Urothelium cell line (cell line): Measurements from ENCODE around the gene SLC37A1.
"Not testable (repeated sequence)": the region's sequence is repeated elsewhere in the genome, so short reads cannot be mapped to it uniquely, and the experiment has no call there.

Experiments used
- DNase-seq: peaks from one replicate; pipeline ENCODE4 v3.0.0; 2011; ENCODE audit warnings: low spot score, mixed read lengths
- FAIRE-seq: peaks from 2 replicates; lab custom pipeline; 2011; peaks lifted over from hg19 to GRCh38; lab: Jason Lieb, UNC

SLC37A1 gene

GRCh38 chr21:42513151-42513984 lies at the start of gene SLC37A1:
Gene SLC37A1 (plus strand): TSS chr21:42513852. CDS start chr21:42518455, 4,603 bp downstream.
- FAIRE-seq (no peak), DNase-seq (peak; percentile 32)

DNA sequence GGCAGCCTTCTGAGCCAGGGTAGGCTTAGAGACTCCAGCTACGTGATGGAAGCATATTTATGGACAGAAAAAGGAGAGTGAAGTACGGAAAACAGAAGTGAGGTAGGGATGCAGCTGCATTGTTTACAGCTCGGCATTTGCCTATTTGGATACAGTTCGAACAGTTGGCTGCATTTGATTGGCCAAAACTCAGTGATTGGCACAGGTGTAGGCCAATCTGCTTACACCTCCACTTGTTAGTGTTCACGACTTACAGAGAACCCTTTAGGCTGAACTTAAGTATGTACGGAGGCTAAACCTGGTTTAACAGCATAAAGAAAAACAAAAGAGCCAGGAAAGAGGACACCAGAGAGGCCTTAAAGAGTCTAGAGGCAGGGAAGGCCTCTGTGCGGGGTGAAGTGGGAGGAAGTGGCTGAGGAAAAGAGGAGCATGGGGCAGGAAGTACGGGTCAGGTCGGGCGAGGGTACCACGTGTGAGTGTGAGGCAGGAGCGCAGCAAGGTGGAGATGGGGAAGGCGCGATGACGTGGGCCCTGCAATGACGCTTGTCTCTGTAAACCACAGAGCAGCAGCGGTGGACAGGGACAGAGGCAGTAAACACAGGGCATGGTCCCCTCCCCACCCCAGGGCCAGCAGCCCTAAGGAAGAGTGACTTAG lies 49.7 kb upstream of the SLC37A1 start:
- FAIRE-seq (no peak), DNase-seq (no peak)

DNA sequence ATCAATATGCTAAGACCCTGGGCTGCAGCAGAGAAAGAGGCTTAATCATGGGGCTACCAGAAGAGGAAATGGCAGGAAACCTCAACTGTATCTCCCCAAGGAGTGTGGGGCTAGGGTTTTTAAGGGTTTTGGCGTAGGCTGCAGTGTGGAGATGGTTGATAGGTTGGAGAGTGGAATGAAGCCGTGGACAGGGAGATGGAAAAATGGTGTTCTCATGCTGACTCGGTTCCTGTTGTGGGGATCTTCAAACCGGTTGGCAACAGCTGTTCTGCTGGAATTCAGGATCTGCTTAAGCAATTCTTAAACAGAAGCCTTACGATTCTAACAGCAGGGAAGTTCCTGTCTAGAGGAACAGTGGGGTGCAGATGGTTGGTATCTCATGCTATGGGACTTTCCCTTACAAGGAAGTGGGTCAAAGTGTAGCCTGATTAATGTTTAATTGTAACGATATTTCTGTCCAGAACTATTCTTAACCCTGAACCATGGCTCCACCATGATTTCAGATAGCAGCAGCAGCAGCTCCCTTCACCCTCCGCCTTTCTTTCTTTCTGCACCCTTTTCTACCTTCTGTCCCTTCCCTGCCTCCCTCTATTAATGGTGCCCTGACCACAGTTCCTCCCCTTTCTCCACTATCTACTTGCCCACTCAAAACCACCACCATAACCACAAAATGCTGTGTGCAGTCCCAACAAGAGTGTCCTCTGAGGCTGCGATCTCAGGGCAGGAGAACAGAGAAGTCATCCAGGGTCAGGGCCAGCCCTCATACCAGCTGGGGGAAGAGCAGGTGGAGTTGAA lies 48.4 kb upstream of the SLC37A1 start:
- FAIRE-seq (no peak), DNase-seq (no peak)

GRCh38 chr21:42465803-42466127 lies 47.9 kb upstream of the SLC37A1 start:
- no peak for DNase-seq
- FAIRE-seq, result no peak

DNA sequence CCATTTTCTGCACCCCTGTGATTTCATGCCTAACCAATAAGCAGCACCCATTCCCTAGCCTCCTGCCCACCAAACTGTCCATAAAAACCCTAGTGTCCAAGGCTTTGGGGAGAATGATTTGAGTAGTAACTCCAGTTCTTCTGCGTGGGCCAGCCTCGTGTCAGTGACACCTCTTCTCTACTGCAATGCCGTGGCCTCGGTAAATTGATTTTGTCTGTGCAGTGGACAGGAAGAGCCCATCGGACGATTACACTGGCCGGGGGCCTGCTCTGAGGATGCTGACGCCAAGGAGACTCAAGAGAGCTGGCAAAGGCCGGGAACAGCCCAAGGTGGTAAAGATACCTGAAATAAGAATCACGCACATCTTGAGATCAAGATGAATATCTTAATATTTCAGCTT lies 47.0 kb upstream of the SLC37A1 start:
- FAIRE-seq, result no peak

DNA sequence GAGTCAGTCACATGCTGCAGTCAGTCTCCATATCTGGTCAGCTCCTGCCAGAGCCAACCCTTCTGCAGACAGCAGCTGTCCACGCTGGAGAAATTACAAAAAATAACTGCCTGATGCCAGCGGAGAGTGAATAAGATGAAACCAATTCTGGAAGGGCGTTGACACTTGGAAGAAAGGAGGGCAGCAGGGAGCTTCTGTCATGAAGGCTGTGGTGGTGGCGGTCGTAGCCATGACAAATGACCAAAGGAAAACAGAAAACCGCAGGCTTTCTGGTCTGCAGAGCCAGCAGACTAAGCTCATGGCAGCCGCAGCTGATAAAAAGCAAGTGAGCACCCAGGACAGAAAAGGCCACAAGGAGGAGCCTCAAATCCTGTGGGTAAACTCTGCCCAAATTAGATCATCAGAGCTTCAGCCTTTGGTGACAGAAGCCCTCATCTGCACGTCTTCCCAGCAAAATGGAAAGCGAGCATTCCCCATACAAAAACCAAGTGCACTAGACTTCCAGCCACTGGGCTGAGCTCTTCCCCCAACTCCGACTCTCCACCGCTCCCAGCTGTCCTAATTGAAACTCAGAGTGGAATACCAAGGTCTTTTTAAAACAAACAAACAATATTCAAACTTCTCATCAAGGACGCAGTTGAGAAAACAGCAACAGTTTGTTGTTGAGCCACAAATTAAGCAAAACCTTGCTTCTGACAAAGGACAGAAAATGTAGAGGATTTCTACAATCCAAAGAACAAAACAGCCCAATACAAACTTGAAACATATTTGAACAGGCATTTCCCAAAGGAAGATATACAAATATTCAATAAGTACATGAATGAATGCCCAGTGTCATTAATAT lies 46.3 kb upstream of the SLC37A1 start:
- peak; percentile 24 for DNase-seq
- no peak for FAIRE-seq

More for the DNA sequence above, 47.0 kb upstream of the SLC37A1 start:
- no peak for DNase-seq

DNA sequence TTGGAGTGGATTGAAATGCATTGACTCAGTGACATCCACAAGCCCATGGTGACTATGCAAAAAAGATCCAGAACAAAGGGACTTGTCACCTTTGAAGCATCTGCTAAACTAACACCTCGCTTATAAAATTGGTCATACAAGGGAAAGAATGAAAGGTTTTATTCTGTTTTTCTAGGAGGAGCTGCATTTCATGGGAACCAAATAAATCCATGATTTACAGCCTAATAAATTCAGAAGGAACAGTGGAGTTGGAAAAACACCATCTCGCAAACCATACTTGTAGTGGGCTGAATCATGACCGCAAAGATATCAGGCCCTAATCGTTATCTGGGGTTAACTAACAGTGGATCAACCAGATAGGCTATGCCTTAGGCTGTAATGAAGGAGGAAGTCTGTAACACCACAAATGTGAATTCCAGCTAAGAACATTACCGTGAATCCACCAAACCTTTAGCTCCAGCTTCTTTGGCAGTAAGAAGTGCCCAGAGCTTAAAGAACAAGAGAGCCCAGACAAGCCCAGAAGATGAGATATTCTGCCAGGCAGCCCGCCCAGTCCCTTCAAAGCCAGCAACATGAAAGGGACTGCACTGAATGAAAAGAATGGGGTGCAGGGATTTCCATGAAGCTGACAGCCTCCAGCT lies 45.0 kb upstream of the SLC37A1 start:
- FAIRE-seq (no peak), DNase-seq (no peak)

DNA sequence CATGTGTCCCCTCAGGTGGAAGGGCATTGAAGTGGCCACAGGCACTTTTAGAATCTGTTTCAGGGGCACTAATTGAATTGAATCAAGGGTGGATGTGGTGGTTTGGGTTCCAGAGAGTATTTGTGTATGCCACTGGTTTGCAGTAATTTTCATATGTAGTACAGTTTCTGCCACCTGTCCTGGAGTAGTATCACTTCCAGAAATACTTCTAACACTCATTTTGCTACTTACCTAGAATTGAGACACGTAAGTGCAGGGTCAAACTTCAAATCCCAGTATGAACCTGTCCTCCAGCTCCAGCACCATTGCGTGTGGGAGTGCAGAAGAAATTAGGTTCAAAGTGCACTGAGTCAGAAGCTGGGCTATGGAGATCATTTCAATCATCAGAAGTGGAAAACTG lies 44.4 kb upstream of the SLC37A1 start:
- FAIRE-seq, result no peak
- no peak for DNase-seq

DNA sequence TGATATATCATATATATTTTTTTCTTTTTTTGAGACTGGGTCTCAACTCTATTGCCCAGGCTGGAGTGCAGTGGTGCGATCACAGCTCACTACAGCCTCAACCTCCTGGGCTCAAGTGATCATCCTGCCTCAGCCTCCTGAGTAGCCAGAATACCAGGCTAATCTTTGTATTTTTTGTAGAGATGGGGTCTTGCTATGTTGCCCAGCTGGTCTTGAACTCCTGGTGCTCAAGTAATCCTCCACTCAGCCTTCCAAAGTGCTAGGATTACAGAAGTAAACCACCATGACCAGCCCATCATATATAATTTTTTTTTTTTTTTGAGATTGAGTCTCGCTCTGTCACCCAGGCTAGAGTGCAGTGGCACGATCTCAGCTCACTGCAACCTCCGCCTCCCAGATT lies 43.9 kb upstream of the SLC37A1 start:
- not testable (repeated sequence) for DNase-seq, FAIRE-seq

DNA sequence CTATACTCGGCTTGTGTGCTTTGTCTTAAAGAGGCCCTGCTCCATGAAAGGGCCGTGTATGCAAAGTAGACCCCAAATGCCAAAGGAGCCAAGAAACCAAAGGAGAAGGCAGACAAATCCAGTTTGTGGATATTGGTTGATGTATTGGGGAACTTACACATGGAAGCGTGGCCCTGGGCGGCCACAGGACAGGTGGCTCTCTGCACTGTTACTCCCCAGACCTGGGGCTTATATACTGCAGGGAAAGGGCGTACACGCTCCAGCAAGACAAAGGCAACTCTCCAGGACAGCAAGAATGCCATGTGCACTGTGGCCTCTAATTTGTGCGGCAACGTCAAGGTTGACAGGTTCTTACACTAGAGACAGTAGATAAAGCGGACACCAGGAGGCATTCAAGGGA lies 42.4 kb upstream of the SLC37A1 start:
- FAIRE-seq (no peak), DNase-seq (no peak)

DNA sequence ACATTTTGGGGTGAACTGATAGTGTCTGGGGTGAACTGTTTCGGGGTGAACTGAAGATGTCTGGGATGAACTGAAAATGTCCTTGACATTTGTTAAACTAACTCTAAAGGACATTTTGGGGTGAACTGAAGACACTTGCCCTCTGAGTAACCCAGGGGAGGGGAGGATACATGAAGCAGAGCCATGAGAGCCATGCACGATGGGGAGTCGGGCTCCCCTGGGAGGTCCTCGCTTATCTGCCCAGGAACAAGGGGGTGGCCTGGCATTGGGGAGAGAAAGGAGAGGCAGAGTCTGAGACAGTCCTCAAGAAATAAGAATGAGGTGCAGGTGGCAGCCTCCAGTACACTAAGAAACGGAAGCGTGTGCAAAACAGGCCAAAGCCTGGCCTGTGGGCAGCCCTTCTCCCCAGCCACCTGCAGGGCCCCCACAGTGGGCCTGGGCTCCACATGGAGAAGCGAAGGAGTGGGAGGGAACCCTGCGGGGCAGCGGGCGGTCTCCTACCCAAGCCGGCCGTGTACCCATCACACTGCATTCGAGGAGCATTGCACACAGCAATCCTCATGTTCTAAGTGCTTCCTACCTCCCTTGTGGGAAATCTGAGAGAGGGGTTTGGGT lies 41.8 kb upstream of the SLC37A1 start:
- DNase-seq (no peak), FAIRE-seq (no peak)

- DNase-seq, result no peak
- no peak for FAIRE-seq
These were observed 41.1 kb upstream of the SLC37A1 start for GRCh38 chr21:42472521-42472920.

DNA sequence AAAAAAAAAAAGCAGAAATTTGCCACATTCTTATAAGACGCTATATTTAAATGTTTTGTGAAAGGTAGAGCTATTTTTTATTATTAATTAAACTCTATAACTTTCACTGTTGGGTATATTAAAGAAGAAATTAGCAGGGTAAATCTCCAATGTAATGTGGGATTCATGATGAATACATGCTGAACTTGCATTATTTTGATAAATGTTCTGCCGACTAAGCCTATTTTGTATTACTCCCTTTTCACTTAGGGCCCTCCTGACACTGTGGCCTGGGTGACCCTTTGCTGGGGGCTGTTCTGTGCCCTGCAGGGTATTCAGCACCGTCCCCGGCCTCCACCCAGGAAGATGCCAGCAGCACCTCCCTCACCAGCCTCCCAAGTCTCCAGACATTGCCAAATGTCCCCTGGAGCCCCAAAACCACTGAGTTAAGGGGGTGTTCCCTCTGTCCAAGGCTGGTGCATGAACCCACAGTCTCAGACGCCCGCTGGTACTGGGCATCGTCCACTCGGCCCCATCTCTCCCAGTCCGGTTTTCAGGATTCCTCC lies 40.1 kb upstream of the SLC37A1 start:
- FAIRE-seq (no peak), DNase-seq (no peak)

GRCh38 chr21:42474043-42474831 lies 39.4 kb upstream of the SLC37A1 start:
- peak; percentile 30 for FAIRE-seq

DNA sequence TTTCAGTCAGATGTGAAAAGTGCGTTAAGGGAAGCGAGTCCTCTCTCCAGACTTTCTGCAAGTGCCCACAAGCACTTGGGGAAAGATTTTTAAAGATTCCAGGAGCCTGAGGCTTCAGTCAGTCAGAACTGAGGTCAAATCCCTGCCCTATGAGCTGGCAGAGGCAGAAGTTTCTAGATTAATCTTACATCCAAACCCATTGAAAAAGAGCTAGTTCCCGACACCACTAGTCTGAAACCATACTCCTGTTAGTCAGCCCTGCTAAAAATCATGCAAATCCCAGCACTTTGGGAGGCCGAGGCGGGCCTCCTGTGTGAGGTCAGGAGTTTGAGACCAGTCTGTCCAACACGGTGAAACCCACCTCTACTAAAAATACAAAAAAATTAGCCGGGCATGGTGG lies 38.6 kb upstream of the SLC37A1 start:
- FAIRE-seq (no peak), DNase-seq (no peak)

More at GRCh38 chr21:42474043-42474831, 39.4 kb upstream of the SLC37A1 start:
- DNase-seq, result peak; percentile 79

DNA sequence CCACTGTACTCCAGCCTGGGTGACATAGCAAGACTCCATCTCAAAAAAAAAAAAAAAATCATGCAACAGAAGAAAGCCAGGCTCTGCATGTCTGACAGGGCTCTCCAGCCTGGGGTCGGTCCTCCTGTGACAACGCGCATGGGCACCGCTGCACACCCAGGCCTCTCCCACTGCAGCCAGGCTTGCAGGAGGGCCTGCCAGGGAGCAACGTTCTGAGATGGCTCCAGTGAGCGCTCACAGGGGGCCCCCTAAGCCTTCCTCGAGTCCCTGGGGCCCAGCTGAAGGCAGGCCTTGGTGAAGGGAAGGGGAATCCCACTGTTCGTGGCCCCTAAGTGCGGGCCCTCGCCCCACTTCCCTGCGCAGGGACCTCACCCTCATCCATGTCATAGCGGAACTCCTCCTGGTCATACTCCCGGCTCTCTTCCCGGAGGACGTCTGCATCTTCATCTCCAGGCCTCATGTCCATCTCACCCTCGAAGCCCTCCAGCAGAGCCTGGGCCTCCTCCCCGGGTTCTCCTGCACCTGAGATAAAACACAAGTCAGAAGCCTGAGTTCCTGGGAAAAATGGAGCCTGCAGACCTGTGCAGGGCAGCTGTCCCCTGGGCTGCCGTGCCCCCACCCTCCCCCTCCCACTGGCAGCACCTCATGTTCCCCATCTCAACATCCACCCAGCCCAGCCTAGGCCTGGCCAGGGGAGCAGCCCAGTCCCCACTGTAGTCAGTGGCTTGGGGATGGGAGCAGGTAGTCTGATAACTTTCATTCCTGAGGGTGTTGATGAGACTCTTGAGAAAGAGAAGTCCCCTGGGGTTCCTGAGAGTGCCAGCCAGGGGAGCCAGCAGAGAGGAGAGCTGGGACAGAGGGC lies 37.9 kb upstream of the SLC37A1 start:
- FAIRE-seq, result no peak
- no peak for DNase-seq

- no peak for DNase-seq
- no peak for FAIRE-seq
These were observed 37.0 kb upstream of the SLC37A1 start for GRCh38 chr21:42476388-42477331.
